DND-41 (cell line): Measurements from ENCODE around the gene CALML3.

Experiments used
- ATAC-seq: fragments of 200-7000 bp; cut with Tn5 transposase; 3 replicates; pipeline ENCODE4 v1.9.1; 2021; ENCODE audit warnings: low read depth; ENCODE audit not compliant: insufficient read depth
- DNase-seq: peaks from one replicate; pipeline ENCODE4 v3.0.0-alpha.2; 2020
- H2AFZ ChIP-seq: 2 replicates; pipeline ENCODE4 v1.6.0; 2012; ENCODE audit warnings: low read depth, low read length
- H3K27ac ChIP-seq: 2 replicates; pipeline ENCODE4 v1.5.1; 2012; ENCODE audit warnings: low read length, inconsistent platforms
- H3K27me3 ChIP-seq: fragments of 200-600 bp; sonication (generic); 2 replicates; pipeline ENCODE4 v1.6.0; 2012; ENCODE audit warnings: low read length, mild to moderate bottlenecking, inconsistent platforms; ENCODE audit not compliant: insufficient read depth, poor library complexity
- H3K36me3 ChIP-seq: 2 replicates; pipeline ENCODE4 v1.5.1; 2012; ENCODE audit warnings: low read length, inconsistent platforms; ENCODE audit not compliant: insufficient read depth
- H3K4me1 ChIP-seq: 2 replicates; pipeline ENCODE4 v1.5.1; 2012; ENCODE audit warnings: mild to moderate bottlenecking, low read length; ENCODE audit not compliant: insufficient read depth
- H3K4me2 ChIP-seq: 2 replicates; pipeline ENCODE4 v1.6.0; 2012; ENCODE audit warnings: mild to moderate bottlenecking, moderate library complexity, low read length, inconsistent platforms; ENCODE audit not compliant: insufficient read depth
- H3K4me3 ChIP-seq, 2 experiments: fragments of 200-600 bp in 1 of 2; shearing (Covaris generic) in 1 of 2; 2 replicates each; pipeline ENCODE4 v1.5.1; 2012 to 2016; ENCODE audit warnings: inconsistent platforms in 2 of 2, low read length in 2 of 2, mild to moderate bottlenecking in 2 of 2, low read depth in 1 of 2, moderate library complexity in 1 of 2
- H3K79me2 ChIP-seq: 2 replicates; pipeline ENCODE4 v1.6.0; 2012; ENCODE audit warnings: low read length, inconsistent platforms; ENCODE audit not compliant: insufficient read depth
- H3K9ac ChIP-seq: 2 replicates; pipeline ENCODE4 v1.6.0; 2012; ENCODE audit warnings: low read depth, mild to moderate bottlenecking, inconsistent platforms, low read length, moderate library complexity
- H3K9me3 ChIP-seq: 2 replicates; pipeline ENCODE4 v1.5.1; 2012; ENCODE audit warnings: low read length, moderate library complexity, mild to moderate bottlenecking, inconsistent platforms; ENCODE audit not compliant: insufficient read depth, severe bottlenecking
- H4K20me1 ChIP-seq: 2 replicates; pipeline ENCODE4 v1.6.0; 2012; ENCODE audit warnings: low read length; ENCODE audit not compliant: insufficient read depth
- CTCF ChIP-seq: IDR thresholded peaks from 2 replicates; pipeline ENCODE4 v1.5.1; 2012; ENCODE audit warnings: borderline replicate concordance, low read length, moderate library complexity, mild to moderate bottlenecking; ENCODE audit not compliant: poor library complexity, severe bottlenecking; ENCODE audit errors: extremely low read depth
- EZH2 ChIP-seq: IDR thresholded peaks from 3 replicates; pipeline ENCODE4 v1.6.1; 2012; ENCODE audit warnings: borderline replicate concordance, low read depth, mild to moderate bottlenecking, moderate library complexity, low read length, inconsistent platforms; ENCODE audit not compliant: severe bottlenecking

CALML3 gene

GRCh38 chr10:5551531-5552375 lies 27.0 kb downstream of the CALML3 start:
- no peaks in the 10 kb centered on the region for H4K20me1 ChIP-seq
- H2AFZ ChIP-seq: no peak overlapping the region
- no peaks in the 10 kb centered on the region for H3K27me3 ChIP-seq
- no peak overlapping the region for H3K27ac ChIP-seq
- TF ChIP-seq EZH2: no peak
- no peak for TF ChIP-seq CTCF
- DNase-seq (no peak), ATAC-seq (no peak)
- H3K36me3 ChIP-seq: no peaks in the 10 kb centered on the region
- H3K9ac ChIP-seq: no peak overlapping the region
- peaks cover 8% of the 10 kb centered on the region; the same call in 1 of the 2 replicates for H3K4me1 ChIP-seq
- H3K9me3 ChIP-seq: no peaks in the 10 kb centered on the region
- H3K4me2 ChIP-seq: no peak overlapping the region
- no peaks in the 10 kb centered on the region for H3K79me2 ChIP-seq
- no peak overlapping the region for H3K4me3 ChIP-seq

DNA sequence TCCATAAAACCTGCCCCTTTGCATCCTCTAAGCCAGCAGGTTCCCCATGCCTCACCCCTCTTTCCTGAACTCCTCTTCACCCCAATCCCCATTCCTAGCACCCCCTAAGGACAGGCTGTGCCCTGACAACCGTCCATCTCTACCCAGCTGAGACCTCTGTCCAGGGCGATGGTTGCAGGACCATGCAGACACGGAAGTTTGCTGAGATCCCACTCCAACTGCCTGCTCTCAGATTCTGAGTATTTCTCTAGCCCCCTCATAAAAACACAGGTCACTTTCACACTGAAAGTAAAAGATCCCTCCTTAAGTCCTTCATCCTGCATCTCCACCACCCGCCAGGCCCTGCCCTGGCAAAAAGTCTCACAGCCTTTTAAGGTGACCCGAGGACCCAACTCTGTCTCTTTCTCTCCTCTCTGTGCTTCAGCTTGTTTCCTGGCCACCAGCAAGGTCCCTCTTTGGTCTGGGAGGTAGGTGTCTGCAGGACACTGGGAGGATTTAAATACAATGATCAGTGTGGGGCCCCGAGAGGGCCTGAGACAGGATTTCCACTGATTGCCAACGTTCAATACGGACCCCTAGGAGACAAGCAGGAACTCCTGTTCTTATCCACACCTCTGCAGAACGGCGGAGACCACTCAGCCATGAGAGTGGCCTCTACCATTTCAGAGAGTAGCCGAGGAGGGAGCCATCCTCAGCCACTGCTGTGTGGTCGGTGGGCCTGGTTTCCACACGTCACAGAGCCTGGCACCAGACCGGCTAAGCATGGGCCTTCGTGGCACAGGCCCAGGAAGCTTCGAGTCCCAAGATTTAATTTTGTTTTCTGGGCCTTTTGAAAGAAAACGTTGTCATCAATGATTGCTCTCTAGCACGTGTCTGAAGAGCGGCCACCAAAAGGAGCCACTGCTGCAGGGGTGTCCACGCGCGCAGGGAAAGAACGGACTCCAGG lies 27.9 kb downstream of the CALML3 start:
- Histone ChIP-seq H3K4me3 (no peak overlapping the region), H3K9ac (no peak overlapping the region), H3K4me1 (peaks cover 8% of the 10 kb centered on the region; the same call in 1 of the 2 replicates), H3K27me3 (no peaks in the 10 kb centered on the region), H4K20me1 (no peaks in the 10 kb centered on the region), H3K36me3 (no peaks in the 10 kb centered on the region), H3K4me2 (no peak overlapping the region), H3K27ac (no peak overlapping the region), H3K9me3 (no peaks in the 10 kb centered on the region), H2AFZ (no peak overlapping the region), H3K79me2 (no peaks in the 10 kb centered on the region)
- ATAC-seq: no peak
- DNase-seq: no peak
- TF ChIP-seq EZH2 (no peak), CTCF (no peak)

DNA sequence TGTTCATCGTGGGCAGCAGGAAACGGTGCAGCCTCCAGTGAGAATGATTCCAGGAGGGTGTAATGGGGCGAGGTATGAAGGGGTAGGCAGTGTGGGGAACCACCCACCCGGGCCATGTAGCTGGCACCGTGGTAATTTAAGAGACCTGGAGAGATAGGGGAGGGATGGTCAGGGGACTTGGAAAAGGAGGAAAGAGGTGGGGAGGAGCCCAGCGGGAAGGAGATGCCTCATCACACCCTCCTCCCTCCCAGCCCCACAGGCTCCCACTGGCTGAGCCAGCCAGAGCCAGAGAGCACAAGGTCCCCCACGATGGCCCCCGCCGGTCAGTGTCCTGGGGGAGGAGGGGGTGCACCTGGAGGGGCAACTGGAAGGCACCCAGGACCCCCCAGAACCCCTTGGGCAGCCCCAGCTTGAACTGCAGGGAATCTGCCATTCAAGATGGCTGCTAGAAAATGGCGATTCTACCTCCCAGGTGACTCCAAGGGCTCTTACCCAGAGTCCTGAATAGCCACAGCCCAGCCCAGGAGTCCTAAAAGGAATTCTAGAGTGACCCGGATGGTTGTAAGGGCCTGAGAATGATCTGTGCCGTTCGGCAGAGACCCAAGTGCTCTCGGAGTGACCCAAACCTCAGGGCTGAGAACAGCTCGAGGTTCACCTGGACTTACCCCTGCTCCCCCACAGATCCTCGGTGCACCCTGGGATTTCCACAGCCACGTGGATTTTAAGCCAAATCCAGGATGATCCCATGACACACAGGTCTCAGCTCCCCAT lies 28.8 kb downstream of the CALML3 start:
- no peak for DNase-seq
- Histone ChIP-seq H3K27ac (no peak overlapping the region), H3K4me2 (no peak overlapping the region), H4K20me1 (no peaks in the 10 kb centered on the region), H3K27me3 (no peaks in the 10 kb centered on the region), H3K79me2 (no peaks in the 10 kb centered on the region), H3K9ac (no peak overlapping the region), H3K36me3 (no peaks in the 10 kb centered on the region), H3K4me1 (peaks cover 6% of the 10 kb centered on the region; the same call in 1 of the 2 replicates), H3K9me3 (no peaks in the 10 kb centered on the region), H2AFZ (no peak overlapping the region), H3K4me3 (no peak overlapping the region)
- ATAC-seq: no peak
- TF ChIP-seq CTCF (no peak), EZH2 (no peak)
